A549 (cell line): ENCODE measurements around the gene MCRIP1. TPM values are rescaled to one million over a fixed set of nuclear protein-coding genes. Genes with fewer than 3 reads are reported as not detected.

ENCODE experiments used
- ATAC-seq, 2 experiments: fragments of 200-7000 bp in 1 of 2; fragments of >200 bp in 1 of 2; cut with Nextera tagmentation in 1 of 2; cut with Tn5 transposase in 1 of 2; 3 replicates each; pipeline versions ENCODE4 v1.8.0 to v1.9.1; 2018 to 2020; ENCODE audit warnings: mild to moderate bottlenecking in 1 of 2, moderate library complexity in 1 of 2
- CTCF ChIA-PET: fragments of 300-600 bp; sonication (Branson Sonifier 250); formaldehyde crosslinking; extraction: SDS; loops from one replicate; lab custom pipeline; 2021; ENCODE audit warnings: antibody characterized with exemption, inconsistent platforms; lab: Yijun Ruan, JAX
- POLR2A ChIA-PET: fragments of 350-600 bp; formaldehyde crosslinking; extraction: SDS; loops from one replicate; lab custom pipeline; 2021; ENCODE audit warnings: antibody characterized with exemption, inconsistent platforms; lab: Yijun Ruan, JAX
- DNase-seq, 2 experiments: peaks; one replicate each; pipeline versions ENCODE4 v3.0.0 to v3.0.0-alpha.2; 2011 to 2016; ENCODE audit warnings: low read depth in 1 of 2, low spot score in 1 of 2
- FAIRE-seq: peaks from 2 replicates; lab custom pipeline; 2011; peaks lifted over from hg19 to GRCh38; lab: Jason Lieb, UNC
- H3K27ac ChIP-seq, 2 experiments: fragments of >200 bp; sonication (Bioruptor Twin); formaldehyde crosslinking; 3 replicates each; pipeline ENCODE4 v1.5.1; 2016 to 2017
- H3K4me1 ChIP-seq: fragments of >200 bp; sonication (Bioruptor Twin); formaldehyde crosslinking; 3 replicates; pipeline ENCODE4 v1.6.1; 2016
- H3K4me2 ChIP-seq: fragments of >200 bp; sonication (Bioruptor Twin); formaldehyde crosslinking; 3 replicates; pipeline ENCODE4 v1.6.1; 2016
- H3K4me3 ChIP-seq: fragments of >200 bp; sonication (Bioruptor Twin); formaldehyde crosslinking; 3 replicates; pipeline ENCODE4 v1.5.1; 2016
- H3K9me3 ChIP-seq: fragments of >200 bp; sonication (Bioruptor Twin); formaldehyde crosslinking; 3 replicates; pipeline ENCODE4 v1.6.1; 2016
- BHLHE40 ChIP-seq: IDR thresholded peaks from 2 replicates; pipeline ENCODE4 v1.6.1; 2012; ENCODE audit warnings: low read depth, low read length, inconsistent platforms
- CBX2 ChIP-seq: fragments of 200-600 bp; sonication (generic); IDR thresholded peaks from 2 replicates; pipeline ENCODE4 v1.6.1; 2016; ENCODE audit warnings: low read depth, mild to moderate bottlenecking, borderline replicate concordance
- CBX8 ChIP-seq: fragments of 200-600 bp; sonication (generic); IDR thresholded peaks from 2 replicates; pipeline ENCODE4 v1.6.1; 2016
- CHD2 ChIP-seq: fragments of 150-350 bp; IDR thresholded peaks from 2 replicates; pipeline ENCODE4 v1.6.1; 2014; ENCODE audit warnings: low read length; ENCODE audit not compliant: partially characterized antibody
- CHD4 ChIP-seq: fragments of 200-600 bp; sonication (generic); IDR thresholded peaks from 2 replicates; pipeline ENCODE4 v1.6.1; 2016; ENCODE audit warnings: antibody characterized with exemption, mild to moderate bottlenecking, borderline replicate concordance
- EHF ChIP-seq: fragments of 250-450 bp; sonication (Bioruptor Pico); IDR thresholded peaks from 2 replicates; pipeline ENCODE4 v1.5.0; 2020; ENCODE audit warnings: mild to moderate bottlenecking
- EP300 ChIP-seq, 2 experiments: fragments of >200 bp; sonication (Bioruptor Twin); formaldehyde crosslinking; IDR thresholded peaks; 2 replicates in 1 of 2; 3 replicates in 1 of 2; pipeline ENCODE4 v1.6.1; 2016 to 2017
- FOSL2 ChIP-seq, 2 experiments: fragments of 450-650 bp in 1 of 2; fragments of >200 bp in 1 of 2; sonication (Bioruptor Twin) in 1 of 2; formaldehyde crosslinking; IDR thresholded peaks; 2 replicates each; pipeline versions ENCODE4 v1.5.0 to v1.6.1; 2016 to 2020; ENCODE audit warnings: mild to moderate bottlenecking in 1 of 2, moderate library complexity in 1 of 2
- GATA3 ChIP-seq: IDR thresholded peaks from 2 replicates; pipeline ENCODE4 v1.6.1; 2012; ENCODE audit warnings: borderline replicate concordance
- HEYL ChIP-seq: fragments of 250-450 bp; sonication (Bioruptor Pico); IDR thresholded peaks from 2 replicates; pipeline ENCODE4 v1.8.0; 2021; ENCODE audit warnings: mild to moderate bottlenecking, moderate library complexity
- HOXB13 ChIP-seq: fragments of 250-450 bp; sonication (Bioruptor Pico); IDR thresholded peaks from 2 replicates; pipeline ENCODE4 v1.5.0; 2020; ENCODE audit warnings: low read depth, mild to moderate bottlenecking, moderate library complexity
- JUNB ChIP-seq: fragments of >200 bp; sonication (Bioruptor Twin); formaldehyde crosslinking; IDR thresholded peaks from 2 replicates; pipeline ENCODE4 v1.6.1; 2016
- MAZ ChIP-seq: fragments of 150-350 bp; IDR thresholded peaks from 2 replicates; pipeline ENCODE4 v1.6.1; 2014; ENCODE audit warnings: antibody characterized with exemption, low read depth, low read length, borderline replicate concordance
- NFE2L2 ChIP-seq: fragments of 150-350 bp; conservative IDR thresholded peaks from 2 replicates; pipeline ENCODE4 v1.6.1; 2014; ENCODE audit warnings: low read length
- PHF8 ChIP-seq: fragments of 200-600 bp; sonication (generic); IDR thresholded peaks from 2 replicates; pipeline ENCODE4 v1.6.1; 2016; ENCODE audit warnings: low read depth, mild to moderate bottlenecking, antibody characterized with exemption, moderate library complexity, borderline replicate concordance
- RAD21 ChIP-seq, 2 experiments: fragments of >200 bp in 1 of 2; sonication (Bioruptor Twin) in 1 of 2; formaldehyde crosslinking in 1 of 2; IDR thresholded peaks in 1 of 2; conservative IDR thresholded peaks in 1 of 2; 2 replicates in 1 of 2; 3 replicates in 1 of 2; pipeline ENCODE4 v1.6.1; 2012 to 2018; ENCODE audit warnings: inconsistent platforms in 1 of 2
- SMC3 ChIP-seq: fragments of >200 bp; sonication (Bioruptor Twin); formaldehyde crosslinking; IDR thresholded peaks from 3 replicates; pipeline ENCODE4 v1.6.1; 2018; ENCODE audit warnings: inconsistent platforms
- SREBF2 ChIP-seq: fragments of 450-650 bp; IDR thresholded peaks from 2 replicates; pipeline ENCODE4 v1.6.1; 2014; ENCODE audit warnings: mild to moderate bottlenecking, moderate library complexity
- TP53 ChIP-seq: fragments of 250-450 bp; sonication (Bioruptor Pico); IDR thresholded peaks from 2 replicates; pipeline ENCODE4 v1.5.0; 2021; ENCODE audit warnings: mild to moderate bottlenecking, moderate library complexity
- ZFP36 ChIP-seq: fragments of 450-650 bp; IDR thresholded peaks from 2 replicates; pipeline ENCODE4 v1.6.1; 2014; ENCODE audit warnings: borderline replicate concordance; ENCODE audit not compliant: partially characterized antibody
- ZNF302 ChIP-seq: fragments of 250-450 bp; sonication (Bioruptor Pico); IDR thresholded peaks from 2 replicates; pipeline ENCODE4 v1.9.0; 2021; ENCODE audit warnings: inconsistent platforms, mild to moderate bottlenecking, moderate library complexity
- WGBS: methylation state at CpG from one replicate; pipeline ENCODE4 v1.1.6; 2017; ENCODE audit errors: missing lambda C conversion rate; 5-methylcytosine and 5-hydroxymethylcytosine counted together
- polyA plus RNA-seq, 4 experiments: library from polyadenylated mRNA; depleted of rRNA in 3 of 4; stranded (reverse); fragments of >200 nt; fragmentation: RNase III in 1 of 4; extraction: RNeasy Plus Mini Kit Qiagen cat#74134 plus additional on column Dnase treatment in 1 of 4; gene quantifications; 2 replicates in 3 of 4; 3 replicates in 1 of 4; pipeline ENCODE4 v1.2.3, GENCODE V29; 2011 to 2017
- TF ChIP-seq, protein P1 (sequence below): fragments of 250-450 bp; sonication (Bioruptor Pico); IDR thresholded peaks from 2 replicates; pipeline ENCODE4 v1.5.0; 2020; ENCODE audit warnings: low read depth, mild to moderate bottlenecking, moderate library complexity
- TF ChIP-seq, protein P2 (sequence below): fragments of >200 bp; sonication (Bioruptor Twin); formaldehyde crosslinking; IDR thresholded peaks from 3 replicates; pipeline ENCODE4 v1.5.1; 2016
- TF ChIP-seq, protein P3 (sequence below): fragments of 450-650 bp; IDR thresholded peaks from 2 replicates; pipeline ENCODE4 v1.6.1; 2014; ENCODE audit warnings: antibody characterized with exemption
- TF ChIP-seq, protein P4 (sequence below): IDR thresholded peaks from 2 replicates; pipeline ENCODE4 v1.6.1; 2012
- TF ChIP-seq, protein P5 (sequence below): fragments of 200-600 bp; sonication (generic); IDR thresholded peaks from 2 replicates; pipeline ENCODE4 v1.6.1; 2016; ENCODE audit warnings: antibody characterized with exemption, mild to moderate bottlenecking, moderate library complexity

MCRIP1 gene
- polyA plus RNA-seq, 2 of the 4 experiments (the other 2 are of a cell fraction): 32.0 to 51.0 TPM

DNA sequence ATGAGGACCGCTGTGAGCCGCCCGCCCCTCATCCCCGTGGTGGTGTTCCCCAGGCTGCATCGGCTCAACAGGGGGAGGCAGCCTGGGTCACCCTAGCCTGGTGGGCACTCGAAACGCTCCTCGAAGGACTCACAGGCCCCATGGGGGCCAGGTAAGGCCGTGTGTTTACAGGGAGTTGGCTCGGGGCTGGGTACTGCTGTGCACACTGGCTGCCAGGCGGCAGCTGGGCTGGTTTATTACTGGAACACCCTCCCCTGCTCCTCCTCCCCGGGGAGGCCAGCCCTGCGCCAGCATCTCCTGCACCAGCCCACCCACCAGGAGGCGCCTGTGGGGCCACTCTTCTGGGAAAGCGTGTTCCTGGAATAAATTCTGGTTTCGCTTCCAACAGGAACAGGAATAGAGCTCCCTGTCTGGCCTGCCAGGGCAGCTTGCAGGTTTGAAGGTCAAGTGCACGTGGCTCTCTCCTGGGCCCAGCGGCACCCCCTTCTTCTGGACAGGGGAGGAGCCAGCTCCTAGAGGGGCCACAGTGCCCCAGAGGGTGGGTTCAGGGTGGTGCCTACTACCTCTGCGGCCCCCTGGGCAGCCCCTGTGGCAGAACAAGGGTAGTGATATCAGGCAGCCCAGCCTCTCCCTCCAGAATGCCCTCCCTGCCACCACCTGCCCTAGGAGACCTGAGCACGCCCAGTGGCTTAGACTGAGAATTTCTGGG, 11.3 kb downstream of the MCRIP1 start (continued):
- TF ChIP-seq MAZ (peak; percentile 70; the same call in 1 of the 2 replicates), EHF (CRISPR knock-in tag) (no peak), RAD21 (conservative IDR thresholded peaks at IDR 0.05 in 1 of 2, IDR thresholded peaks at IDR 0.05 in 1 of 2) (peak; percentile 31 to 59; a peak in 2 of 5 replicates), ZFP36 (peak; percentile 56), CBX8 (no peak), TP53 (no peak), ZNF302 (no peak), CBX2 (no peak), NFE2L2 (no peak), EP300 (IDR thresholded peaks at IDR 0.05) (no peak), SREBF2 (no peak), JUNB (no peak), CHD2 (no peak), BHLHE40 (no peak), HEYL (CRISPR knock-in tag) (no peak), PHF8 (no peak), CHD4 (no peak), GATA3 (no peak), SMC3 (peak; percentile 63), FOSL2 (IDR thresholded peaks at IDR 0.05) (no peak), FOSL2 (CRISPR knock-in tag; IDR thresholded peaks at IDR 0.05) (no peak), HOXB13 (CRISPR knock-in tag) (no peak)
- TF ChIP-seq, protein P1, sequence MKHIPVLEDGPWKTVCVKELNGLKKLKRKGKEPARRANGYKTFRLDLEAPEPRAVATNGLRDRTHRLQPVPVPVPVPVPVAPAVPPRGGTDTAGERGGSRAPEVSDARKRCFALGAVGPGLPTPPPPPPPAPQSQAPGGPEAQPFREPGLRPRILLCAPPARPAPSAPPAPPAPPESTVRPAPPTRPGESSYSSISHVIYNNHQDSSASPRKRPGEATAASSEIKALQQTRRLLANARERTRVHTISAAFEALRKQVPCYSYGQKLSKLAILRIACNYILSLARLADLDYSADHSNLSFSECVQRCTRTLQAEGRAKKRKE (CRISPR knock-in tag): no peak
- TF ChIP-seq, protein P2, sequence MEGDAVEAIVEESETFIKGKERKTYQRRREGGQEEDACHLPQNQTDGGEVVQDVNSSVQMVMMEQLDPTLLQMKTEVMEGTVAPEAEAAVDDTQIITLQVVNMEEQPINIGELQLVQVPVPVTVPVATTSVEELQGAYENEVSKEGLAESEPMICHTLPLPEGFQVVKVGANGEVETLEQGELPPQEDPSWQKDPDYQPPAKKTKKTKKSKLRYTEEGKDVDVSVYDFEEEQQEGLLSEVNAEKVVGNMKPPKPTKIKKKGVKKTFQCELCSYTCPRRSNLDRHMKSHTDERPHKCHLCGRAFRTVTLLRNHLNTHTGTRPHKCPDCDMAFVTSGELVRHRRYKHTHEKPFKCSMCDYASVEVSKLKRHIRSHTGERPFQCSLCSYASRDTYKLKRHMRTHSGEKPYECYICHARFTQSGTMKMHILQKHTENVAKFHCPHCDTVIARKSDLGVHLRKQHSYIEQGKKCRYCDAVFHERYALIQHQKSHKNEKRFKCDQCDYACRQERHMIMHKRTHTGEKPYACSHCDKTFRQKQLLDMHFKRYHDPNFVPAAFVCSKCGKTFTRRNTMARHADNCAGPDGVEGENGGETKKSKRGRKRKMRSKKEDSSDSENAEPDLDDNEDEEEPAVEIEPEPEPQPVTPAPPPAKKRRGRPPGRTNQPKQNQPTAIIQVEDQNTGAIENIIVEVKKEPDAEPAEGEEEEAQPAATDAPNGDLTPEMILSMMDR: peak; percentile 63
- TF ChIP-seq, protein P3, sequence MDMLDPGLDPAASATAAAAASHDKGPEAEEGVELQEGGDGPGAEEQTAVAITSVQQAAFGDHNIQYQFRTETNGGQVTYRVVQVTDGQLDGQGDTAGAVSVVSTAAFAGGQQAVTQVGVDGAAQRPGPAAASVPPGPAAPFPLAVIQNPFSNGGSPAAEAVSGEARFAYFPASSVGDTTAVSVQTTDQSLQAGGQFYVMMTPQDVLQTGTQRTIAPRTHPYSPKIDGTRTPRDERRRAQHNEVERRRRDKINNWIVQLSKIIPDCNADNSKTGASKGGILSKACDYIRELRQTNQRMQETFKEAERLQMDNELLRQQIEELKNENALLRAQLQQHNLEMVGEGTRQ: no peak
- TF ChIP-seq, protein P4, sequence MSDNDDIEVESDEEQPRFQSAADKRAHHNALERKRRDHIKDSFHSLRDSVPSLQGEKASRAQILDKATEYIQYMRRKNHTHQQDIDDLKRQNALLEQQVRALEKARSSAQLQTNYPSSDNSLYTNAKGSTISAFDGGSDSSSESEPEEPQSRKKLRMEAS: peak; percentile 77

DNA sequence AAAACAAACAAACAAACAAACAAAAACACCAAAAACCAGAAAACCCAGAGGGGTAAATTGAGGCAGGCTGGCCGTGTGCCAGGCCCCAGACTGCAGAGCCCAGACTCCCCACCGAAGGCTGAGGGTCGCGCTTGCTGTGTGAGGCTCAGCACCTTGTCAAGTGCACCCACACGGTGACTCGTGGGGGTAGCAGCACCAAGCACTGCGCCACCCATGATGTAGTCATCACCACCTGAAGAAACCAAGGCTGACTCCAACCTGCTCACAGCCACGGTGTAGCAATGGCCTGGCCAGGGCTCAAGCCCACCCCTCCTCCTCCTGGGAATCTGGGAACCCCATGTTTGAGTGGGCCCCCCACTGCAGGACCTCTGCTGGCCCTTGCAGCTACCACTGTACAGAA, 11.9 kb downstream of the MCRIP1 start:
- peak overlapping the region; percentile 54 to 81; a peak in 5 of 6 replicates for H3K27ac ChIP-seq
- no peak overlapping the region for H3K4me3 ChIP-seq
- peak in 1 of 2 experiments; percentile 6; a peak in 3 of 6 replicates for ATAC-seq
- FAIRE-seq: no peak
- H3K9me3 ChIP-seq: no peaks in the 10 kb centered on the region
- 74% methylated on average over 8 of the region's 8 CpGs for WGBS
- TF ChIP-seq, protein P5, sequence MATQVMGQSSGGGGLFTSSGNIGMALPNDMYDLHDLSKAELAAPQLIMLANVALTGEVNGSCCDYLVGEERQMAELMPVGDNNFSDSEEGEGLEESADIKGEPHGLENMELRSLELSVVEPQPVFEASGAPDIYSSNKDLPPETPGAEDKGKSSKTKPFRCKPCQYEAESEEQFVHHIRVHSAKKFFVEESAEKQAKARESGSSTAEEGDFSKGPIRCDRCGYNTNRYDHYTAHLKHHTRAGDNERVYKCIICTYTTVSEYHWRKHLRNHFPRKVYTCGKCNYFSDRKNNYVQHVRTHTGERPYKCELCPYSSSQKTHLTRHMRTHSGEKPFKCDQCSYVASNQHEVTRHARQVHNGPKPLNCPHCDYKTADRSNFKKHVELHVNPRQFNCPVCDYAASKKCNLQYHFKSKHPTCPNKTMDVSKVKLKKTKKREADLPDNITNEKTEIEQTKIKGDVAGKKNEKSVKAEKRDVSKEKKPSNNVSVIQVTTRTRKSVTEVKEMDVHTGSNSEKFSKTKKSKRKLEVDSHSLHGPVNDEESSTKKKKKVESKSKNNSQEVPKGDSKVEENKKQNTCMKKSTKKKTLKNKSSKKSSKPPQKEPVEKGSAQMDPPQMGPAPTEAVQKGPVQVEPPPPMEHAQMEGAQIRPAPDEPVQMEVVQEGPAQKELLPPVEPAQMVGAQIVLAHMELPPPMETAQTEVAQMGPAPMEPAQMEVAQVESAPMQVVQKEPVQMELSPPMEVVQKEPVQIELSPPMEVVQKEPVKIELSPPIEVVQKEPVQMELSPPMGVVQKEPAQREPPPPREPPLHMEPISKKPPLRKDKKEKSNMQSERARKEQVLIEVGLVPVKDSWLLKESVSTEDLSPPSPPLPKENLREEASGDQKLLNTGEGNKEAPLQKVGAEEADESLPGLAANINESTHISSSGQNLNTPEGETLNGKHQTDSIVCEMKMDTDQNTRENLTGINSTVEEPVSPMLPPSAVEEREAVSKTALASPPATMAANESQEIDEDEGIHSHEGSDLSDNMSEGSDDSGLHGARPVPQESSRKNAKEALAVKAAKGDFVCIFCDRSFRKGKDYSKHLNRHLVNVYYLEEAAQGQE: no peak
- TF ChIP-seq CBX8: no peak
- TF ChIP-seq CHD2: no peak
- TF ChIP-seq ZFP36: no peak
- H3K4me1 ChIP-seq: peaks cover 30% of the 10 kb centered on the region
- peak overlapping the region; percentile 48 for H3K4me2 ChIP-seq
- ChIA-PET CTCF (interaction anchor here (1.1 to 4.0 kb wide), 12 partner anchors 8 to 88 kb away, joined by 3 to 25 read pairs (median 6); partner anchors contain the start of gene MCRIP1), POLR2A (interaction anchor here (1.0 kb wide), 1 partner anchor 12 kb away, joined by 4 read pairs; the partner anchor contains the start of gene MCRIP1)
- DNase-seq: no peak
